ENCODE results near the gene MGAT1. TPM values are rescaled to one million over a fixed set of nuclear protein-coding genes. Genes with fewer than 3 reads are reported as not detected.

The MGAT1 gene
- total RNA-seq, 1 experiment from 2014 or later, result 258 TPM

- in situ Hi-C loops (cut with HindIII; ENCODE audit: low sequenced_read_pairs), result no loop called here
- no peak for DNase-seq (ENCODE audit: low spot score)
Observed at GRCh38 chr5:180808461-180809000, 5.9 kb upstream of the MGAT1 start.

GRCh38 chr5:180807654-180808414, 5.2 kb upstream of the MGAT1 start:
- no peak for DNase-seq (ENCODE audit: low spot score)
- in situ Hi-C loops (cut with HindIII; ENCODE audit: low sequenced_read_pairs), result no loop called here

GRCh38 chr5:180807046-180807445, 4.4 kb upstream of the MGAT1 start:
- in situ Hi-C loops (cut with HindIII; ENCODE audit: low sequenced_read_pairs), result no loop called here
- no peak for DNase-seq (ENCODE audit: low spot score)

- in situ Hi-C loops (cut with HindIII; ENCODE audit: low sequenced_read_pairs), result no loop called here
- peak; percentile 58 for DNase-seq (ENCODE audit: low spot score)
Observed at GRCh38 chr5:180806351-180807011, 3.9 kb upstream of the MGAT1 start.

GRCh38 chr5:180804129-180804618, 1.6 kb upstream of the MGAT1 start:
- in situ Hi-C loops (cut with HindIII; ENCODE audit: low sequenced_read_pairs), result no loop called here
- no peak for DNase-seq (ENCODE audit: low spot score)

- in situ Hi-C loops (cut with HindIII; ENCODE audit: low sequenced_read_pairs), result no loop called here
- no peak for DNase-seq (ENCODE audit: low spot score)
Observed at GRCh38 chr5:180803181-180804128, 849 bp upstream of the MGAT1 start.

GRCh38 chr5:180801596-180802324, 846 bp downstream of the MGAT1 start:
- DNase-seq (ENCODE audit: low spot score), result no peak
- in situ Hi-C loops (cut with HindIII; ENCODE audit: low sequenced_read_pairs), result no loop called here

- in situ Hi-C loops (cut with HindIII; ENCODE audit: low sequenced_read_pairs), result no loop called here
Observed at GRCh38 chr5:180799902-180800801, 2.5 kb downstream of the MGAT1 start.

GRCh38 chr5:180799194-180799593, 3.4 kb downstream of the MGAT1 start:
- peak; percentile 60 for DNase-seq (ENCODE audit: low spot score)

More at GRCh38 chr5:180799902-180800801, 2.5 kb downstream of the MGAT1 start:
- DNase-seq (ENCODE audit: low spot score), result no peak

GRCh38 chr5:180798193-180798592, 4.4 kb downstream of the MGAT1 start:
- no peak for DNase-seq (ENCODE audit: low spot score)
- in situ Hi-C loops (cut with HindIII; ENCODE audit: low sequenced_read_pairs), result no loop called here

More at GRCh38 chr5:180799194-180799593, 3.4 kb downstream of the MGAT1 start:
- in situ Hi-C loops (cut with HindIII; ENCODE audit: low sequenced_read_pairs), result no loop called here

GRCh38 chr5:180797256-180798192, 5.1 kb downstream of the MGAT1 start:
- DNase-seq (ENCODE audit: low spot score), result no peak
- in situ Hi-C loops (cut with HindIII; ENCODE audit: low sequenced_read_pairs), result no loop called here

- DNase-seq (ENCODE audit: low spot score), result no peak
- in situ Hi-C loops (cut with HindIII; ENCODE audit: low sequenced_read_pairs), result no loop called here
Observed at GRCh38 chr5:180795771-180796313, 6.8 kb downstream of the MGAT1 start.

GRCh38 chr5:180792965-180793287, 9.7 kb downstream of the MGAT1 start:
- in situ Hi-C loops (cut with HindIII; ENCODE audit: low sequenced_read_pairs), result no loop called here
- no peak for DNase-seq (ENCODE audit: low spot score)

- no peak for DNase-seq (ENCODE audit: low spot score)
- in situ Hi-C loops (cut with HindIII; ENCODE audit: low sequenced_read_pairs), result no loop called here
Observed at GRCh38 chr5:180792287-180792964, 10.2 kb downstream of the MGAT1 start.

- in situ Hi-C loops (cut with HindIII; ENCODE audit: low sequenced_read_pairs), result no loop called here
- DNase-seq (ENCODE audit: low spot score), result no peak
Observed at GRCh38 chr5:180791611-180792213, 10.9 kb downstream of the MGAT1 start.

- in situ Hi-C loops (cut with HindIII; ENCODE audit: low sequenced_read_pairs), result no loop called here
- no peak for DNase-seq (ENCODE audit: low spot score)
Observed at GRCh38 chr5:180790524-180790923, 12.1 kb downstream of the MGAT1 start.

All from G401 (cell line).